Keratinocyte (primary cell): ENCODE measurements around the gene NAA50. TPM values are rescaled to one million over a fixed set of nuclear protein-coding genes. Genes with fewer than 3 reads are reported as not detected.

Experiments
- DNase-seq: peaks from one replicate; pipeline ENCODE4 v3.0.0-alpha.2; 2011; ENCODE audit warnings: low read depth, missing footprints, low spot score
- FAIRE-seq: peaks from 2 replicates; lab custom pipeline; 2011; peaks lifted over from hg19 to GRCh38; lab: Jason Lieb, UNC
- H2AFZ ChIP-seq: 2 replicates; pipeline ENCODE4 v1.6.0; 2012; ENCODE audit warnings: low read length, control low read depth, inconsistent platforms; ENCODE audit not compliant: control insufficient read depth
- H3K27ac ChIP-seq: 2 replicates; pipeline ENCODE4 v1.5.1; 2011; ENCODE audit warnings: low read length; ENCODE audit not compliant: control insufficient read depth, insufficient read depth
- H3K27me3 ChIP-seq: 3 replicates; pipeline ENCODE4 v1.6.0; 2011; ENCODE audit warnings: low read length; ENCODE audit not compliant: control insufficient read depth, insufficient read depth; ENCODE audit errors: extremely low read depth
- H3K36me3 ChIP-seq, 2 experiments: 2 replicates in 1 of 2; 3 replicates in 1 of 2; pipeline ENCODE4 v1.5.1; 2011; ENCODE audit warnings: low read length in 2 of 2, mild to moderate bottlenecking in 1 of 2; ENCODE audit not compliant: control insufficient read depth in 2 of 2, insufficient read depth in 2 of 2; ENCODE audit errors: extremely low read depth in 1 of 2
- H3K4me1 ChIP-seq: 3 replicates; pipeline ENCODE4 v1.5.1; 2011; ENCODE audit warnings: low read length; ENCODE audit not compliant: control insufficient read depth, insufficient read depth; ENCODE audit errors: extremely low read depth
- H3K4me2 ChIP-seq: 3 replicates; pipeline ENCODE4 v1.6.0; 2011; ENCODE audit warnings: low read depth, low read length; ENCODE audit not compliant: control insufficient read depth, insufficient read depth; ENCODE audit errors: extremely low read depth
- H3K4me3 ChIP-seq, 3 experiments: fragments of 200-600 bp in 1 of 3; sonication (generic) in 1 of 3; 2 replicates in 2 of 3; 3 replicates in 1 of 3; pipeline ENCODE4 v1.5.1; 2011 to 2016; ENCODE audit warnings: low read length in 3 of 3, mild to moderate bottlenecking in 3 of 3, control low read depth in 2 of 3, inconsistent platforms in 1 of 3, low read depth in 1 of 3, mixed read lengths in 1 of 3, mixed run types in 1 of 3, moderate library complexity in 1 of 3; ENCODE audit not compliant: control insufficient read depth in 2 of 3, insufficient read depth in 2 of 3; ENCODE audit errors: extremely low read depth in 1 of 3
- H3K79me2 ChIP-seq: 2 replicates; pipeline ENCODE4 v1.6.0; 2012; ENCODE audit warnings: low read length; ENCODE audit not compliant: control insufficient read depth, insufficient read depth
- H3K9ac ChIP-seq: 3 replicates; pipeline ENCODE4 v1.6.0; 2011; ENCODE audit warnings: low read length; ENCODE audit not compliant: control insufficient read depth, insufficient read depth; ENCODE audit errors: extremely low read depth
- H3K9me1 ChIP-seq: 3 replicates; pipeline ENCODE4 v1.6.0; 2011; ENCODE audit warnings: low read length; ENCODE audit not compliant: control insufficient read depth, insufficient read depth; ENCODE audit errors: extremely low read depth
- H3K9me3 ChIP-seq: 2 replicates; pipeline ENCODE4 v1.5.1; 2012; ENCODE audit warnings: low read depth, low read length; ENCODE audit not compliant: control insufficient read depth
- H4K20me1 ChIP-seq: 3 replicates; pipeline ENCODE4 v1.6.0; 2011; ENCODE audit warnings: low read length; ENCODE audit not compliant: control insufficient read depth, insufficient read depth; ENCODE audit errors: extremely low read depth
- EZH2 ChIP-seq: IDR thresholded peaks from one replicate; pipeline ENCODE4 v1.6.1; 2012; ENCODE audit warnings: inconsistent platforms, mild to moderate bottlenecking, low read length, moderate library complexity
- dilution Hi-C: fragments of 300-500 bp; cut with MboI; formaldehyde crosslinking; loops from one replicate; pipeline ENCODE4 v1.7.0; 2020; ENCODE audit warnings: low sequenced_read_pairs; ENCODE audit not compliant: extremely low pct_ligation_motif_present
- polyA minus RNA-seq, 3 experiments: library from RNA; depleted of rRNA, polyadenylated mRNA; stranded (reverse); fragments of >200 nt; gene quantifications; 1 replicate in 1 of 3; 2 replicates in 1 of 3; 3 replicates in 1 of 3; pipeline ENCODE4 v1.2.3, GENCODE V29; 2011
- polyA plus RNA-seq, 5 experiments: library from polyadenylated mRNA; depleted of rRNA in 3 of 5; stranded (reverse) in 3 of 5; stranded (forward) in 1 of 5; unstranded in 1 of 5; fragments of >200 nt; gene quantifications; 1 replicate in 1 of 5; 2 replicates in 3 of 5; 3 replicates in 1 of 5; pipeline versions ENCODE4 v1.2.1 to v1.2.3, GENCODE V29; 2011 to 2012; ENCODE audit warnings: missing spikeins in 2 of 5, low read depth in 1 of 5, low replicate concordance in 1 of 5
- TF ChIP-seq, protein P1 (sequence below), 3 experiments: IDR thresholded peaks in 1 of 3; conservative IDR thresholded peaks in 1 of 3; optimal IDR thresholded peaks in 1 of 3; 2 replicates in 2 of 3; 3 replicates in 1 of 3; pipeline versions ENCODE3 to v1.5.1; 2011; ENCODE audit warnings: low read length in 3 of 3, mild to moderate bottlenecking in 3 of 3, moderate library complexity in 2 of 3, control low read depth in 1 of 3, inconsistent platforms in 1 of 3; ENCODE audit not compliant: insufficient read depth in 2 of 3; ENCODE audit errors: extremely low read depth in 1 of 3

NAA50 gene
- polyA plus RNA-seq (64.3 to 128 TPM (median 125 TPM) in 3 replicates), polyA minus RNA-seq (22.0 to 103 TPM (median 49.3 TPM) in 3 replicates)
- polyA plus RNA-seq (2011; ENCODE audit: low read depth), result 127 TPM
- 68.7 and 155 TPM in 2 replicates for polyA plus RNA-seq (2011; cell fraction: cytosol; rRNA removed)
- 58.5 and 70.3 TPM in 2 replicates for polyA plus RNA-seq (2011; cell fraction: nucleus; rRNA removed)
- polyA plus RNA-seq (2012; ENCODE audit: low replicate concordance), result 134 and 161 TPM in 2 replicates
- 207 TPM for polyA minus RNA-seq (2011; cell fraction: cytosol; rRNA and poly(A)+ RNA removed)
- 29.5 and 55.6 TPM in 2 replicates for polyA minus RNA-seq (2011; cell fraction: nucleus; rRNA and poly(A)+ RNA removed)

GRCh38 chr3:113745756-113746547 is at the start of gene NAA50:
Gene NAA50, minus strand, starts transcription at chr3:113746249. Its CDS starts 300 bp downstream, at chr3:113745949.
- Histone ChIP-seq H2AFZ (peak within 1 kb of the TSS; percentile 97), H3K9me1 (no peaks in the 10 kb centered on the region), H3K4me3 (peak within 1 kb of the TSS; percentile 86 to 97 (median 89)), H3K27me3 (no peaks in the 10 kb centered on the region), H3K27ac (peak within 1 kb of the TSS; percentile 100), H4K20me1 (peaks cover 14% of the 10 kb centered on the region), H3K9me3 (no peaks in the 10 kb centered on the region), H3K4me1 (peaks cover 38% of the 10 kb centered on the region), H3K4me2 (peak within 1 kb of the TSS; percentile 99), H3K9ac (peak within 1 kb of the TSS; percentile 98), H3K36me3 (peaks cover 0 to 4% of the 10 kb centered on the region in 2 experiments), H3K79me2 (peaks cover 77% of the 10 kb centered on the region)
- dilution Hi-C loops, result no loop called here
- FAIRE-seq (no peak), DNase-seq (no peak)
- TF ChIP-seq, protein P1, sequence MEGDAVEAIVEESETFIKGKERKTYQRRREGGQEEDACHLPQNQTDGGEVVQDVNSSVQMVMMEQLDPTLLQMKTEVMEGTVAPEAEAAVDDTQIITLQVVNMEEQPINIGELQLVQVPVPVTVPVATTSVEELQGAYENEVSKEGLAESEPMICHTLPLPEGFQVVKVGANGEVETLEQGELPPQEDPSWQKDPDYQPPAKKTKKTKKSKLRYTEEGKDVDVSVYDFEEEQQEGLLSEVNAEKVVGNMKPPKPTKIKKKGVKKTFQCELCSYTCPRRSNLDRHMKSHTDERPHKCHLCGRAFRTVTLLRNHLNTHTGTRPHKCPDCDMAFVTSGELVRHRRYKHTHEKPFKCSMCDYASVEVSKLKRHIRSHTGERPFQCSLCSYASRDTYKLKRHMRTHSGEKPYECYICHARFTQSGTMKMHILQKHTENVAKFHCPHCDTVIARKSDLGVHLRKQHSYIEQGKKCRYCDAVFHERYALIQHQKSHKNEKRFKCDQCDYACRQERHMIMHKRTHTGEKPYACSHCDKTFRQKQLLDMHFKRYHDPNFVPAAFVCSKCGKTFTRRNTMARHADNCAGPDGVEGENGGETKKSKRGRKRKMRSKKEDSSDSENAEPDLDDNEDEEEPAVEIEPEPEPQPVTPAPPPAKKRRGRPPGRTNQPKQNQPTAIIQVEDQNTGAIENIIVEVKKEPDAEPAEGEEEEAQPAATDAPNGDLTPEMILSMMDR (optimal IDR thresholded peaks at IDR 0.05 in 1 of 3, IDR thresholded peaks at IDR 0.05 in 1 of 3, conservative IDR thresholded peaks at IDR 0.05 in 1 of 3; ENCODE audit: extremely low read depth in 1 of 3, insufficient read depth in 2 of 3, low read length in 3 of 3), result peak in 1 of 3 experiments; percentile 71
- TF ChIP-seq EZH2, result no peak

DNA sequence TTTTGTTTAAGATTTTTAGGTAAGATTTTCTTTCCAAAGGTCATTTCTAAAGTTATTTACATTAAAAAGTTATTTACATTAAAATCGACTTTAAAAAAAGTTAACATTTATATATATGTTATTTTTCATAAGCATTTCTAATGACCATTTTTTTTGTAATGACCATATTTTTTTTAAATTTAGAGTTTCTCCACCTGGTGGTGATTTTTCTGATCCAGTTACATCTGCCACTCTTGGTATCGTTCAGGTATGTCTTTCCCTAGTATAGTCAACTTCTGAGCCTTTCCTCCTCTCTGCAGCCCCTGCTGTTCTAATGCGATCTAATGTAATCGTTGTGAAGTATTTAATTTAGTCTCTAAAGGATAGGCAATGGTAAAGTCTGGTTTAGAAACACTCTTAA is 49.6 kb upstream of the NAA50 start:
- no peak for TF ChIP-seq EZH2
- TF ChIP-seq, protein P1 (optimal IDR thresholded peaks at IDR 0.05 in 1 of 3, IDR thresholded peaks at IDR 0.05 in 1 of 3, conservative IDR thresholded peaks at IDR 0.05 in 1 of 3; ENCODE audit: extremely low read depth in 1 of 3, insufficient read depth in 2 of 3, low read length in 3 of 3), result no peak
- dilution Hi-C loops, result no loop called here
- Histone ChIP-seq H3K27ac (no peak overlapping the region), H3K4me1 (no peaks in the 10 kb centered on the region), H3K79me2 (no peaks in the 10 kb centered on the region), H2AFZ (no peak overlapping the region), H3K9me1 (no peaks in the 10 kb centered on the region), H4K20me1 (no peaks in the 10 kb centered on the region), H3K9ac (no peak overlapping the region), H3K27me3 (no peaks in the 10 kb centered on the region), H3K4me2 (no peak overlapping the region), H3K9me3 (no peaks in the 10 kb centered on the region), H3K36me3 (peaks cover 0 to 5% of the 10 kb centered on the region in 2 experiments), H3K4me3 (no peak overlapping the region)
- FAIRE-seq (no peak), DNase-seq (no peak)
